Posterior cingulate gyrus (tissue), 11 donors: ENCODE results near the gene ALDH16A1.

Experiments
- DNase-seq, 10 donors: peaks; one replicate each; pipeline versions ENCODE4 v3.0.0 to v3.0.0-alpha.2; 2020 to 2021; ENCODE audit warnings: mixed read lengths in 3 of 10
- intact Hi-C: fragments of 100-400 bp; cut with DNase I; formaldehyde crosslinking; loops from one replicate; pipeline ENCODE4 v1.15.1; 2023

Gene ALDH16A1

GRCh38 chr19:49453013-49453756, at the start of gene ALDH16A1:
Gene ALDH16A1 (plus strand): TSS chr19:49453225. CDS start chr19:49453332, 107 bp downstream.
- peak; percentile 97 to 100 (median 99) for DNase-seq
- intact Hi-C loops: loop anchor here (5.0 kb wide), 1 partner anchor 44 kb away; the partner anchor contains the start of gene RPS11

- intact Hi-C loops: no loop called here
- no peak for DNase-seq
Observed at GRCh38 chr19:49403404-49404187, 49.4 kb upstream of the ALDH16A1 start.

GRCh38 chr19:49407079-49407478, 45.9 kb upstream of the ALDH16A1 start:
- peak in 2 of 10 donors; percentile 17 to 38 for DNase-seq

GRCh38 chr19:49407482-49408015, 45.5 kb upstream of the ALDH16A1 start:
- DNase-seq: peak in 1 of 10 donors; percentile 61
- intact Hi-C loops: no loop called here

More at GRCh38 chr19:49407079-49407478, 45.9 kb upstream of the ALDH16A1 start:
- intact Hi-C loops: no loop called here

- DNase-seq: peak in 1 of 10 donors; percentile 40
- intact Hi-C loops: no loop called here
Observed at GRCh38 chr19:49408816-49409440, 44.1 kb upstream of the ALDH16A1 start.

- peak in 1 of 10 donors; percentile 24 for DNase-seq
- intact Hi-C loops: no loop called here
Observed at GRCh38 chr19:49409441-49410029, 43.5 kb upstream of the ALDH16A1 start.

GRCh38 chr19:49411681-49412326, 41.2 kb upstream of the ALDH16A1 start:
- DNase-seq: no peak
- intact Hi-C loops: no loop called here

- DNase-seq: no peak
- intact Hi-C loops: no loop called here
Observed at GRCh38 chr19:49413348-49413747, 39.7 kb upstream of the ALDH16A1 start.

- no peak for DNase-seq
- intact Hi-C loops: no loop called here
Observed at GRCh38 chr19:49414256-49414655, 38.8 kb upstream of the ALDH16A1 start.

- DNase-seq: no peak
- intact Hi-C loops: no loop called here
Observed at GRCh38 chr19:49415102-49415809, 37.8 kb upstream of the ALDH16A1 start.

GRCh38 chr19:49415810-49416200, 37.2 kb upstream of the ALDH16A1 start:
- intact Hi-C loops: no loop called here
- no peak for DNase-seq

GRCh38 chr19:49417088-49417487, 35.9 kb upstream of the ALDH16A1 start:
- DNase-seq: no peak
- intact Hi-C loops: no loop called here

GRCh38 chr19:49418511-49418910, 34.5 kb upstream of the ALDH16A1 start:
- no peak for DNase-seq
- intact Hi-C loops: no loop called here

- intact Hi-C loops: no loop called here
Observed at GRCh38 chr19:49419173-49419572, 33.9 kb upstream of the ALDH16A1 start.

GRCh38 chr19:49420227-49420626, 32.8 kb upstream of the ALDH16A1 start:
- DNase-seq: no peak
- intact Hi-C loops: no loop called here

More at GRCh38 chr19:49419173-49419572, 33.9 kb upstream of the ALDH16A1 start:
- DNase-seq: peak in 1 of 10 donors; percentile 54

GRCh38 chr19:49421039-49421877, 31.8 kb upstream of the ALDH16A1 start:
- intact Hi-C loops: no loop called here
- peak in 5 of 10 donors; percentile 42 to 89 (median 44) for DNase-seq

GRCh38 chr19:49421878-49422202, 31.2 kb upstream of the ALDH16A1 start:
- no peak for DNase-seq
- intact Hi-C loops: no loop called here

GRCh38 chr19:49422407-49423070, 30.5 kb upstream of the ALDH16A1 start:
- intact Hi-C loops: no loop called here
- DNase-seq: peak in 4 of 10 donors; percentile 39 to 92 (median 66)
